GM20000 (cell line): ENCODE measurements around the gene SCAF8.

Experiments used
- DNase-seq: peaks from one replicate; pipeline ENCODE4 v3.0.0; 2012; ENCODE audit warnings: low spot score
- CTCF ChIP-seq: IDR thresholded peaks from 2 replicates; pipeline ENCODE4 v1.5.1; 2012; ENCODE audit warnings: mild to moderate bottlenecking, control low read depth; ENCODE audit errors: extremely low read depth, missing control alignments

The SCAF8 gene

GRCh38 chr6:154822947-154823558, 89.8 kb downstream of the SCAF8 start:
- no peak for TF ChIP-seq CTCF
- DNase-seq, result no peak

GRCh38 chr6:154824076-154824475, 90.9 kb downstream of the SCAF8 start:
- no peak for TF ChIP-seq CTCF
- no peak for DNase-seq

- no peak for DNase-seq
- TF ChIP-seq CTCF, result no peak
These were observed 96.8 kb downstream of the SCAF8 start for GRCh38 chr6:154829970-154830369.

- no peak for TF ChIP-seq CTCF
- DNase-seq, result no peak
These were observed 97.6 kb downstream of the SCAF8 start for GRCh38 chr6:154830771-154831170.

- no peak for TF ChIP-seq CTCF
- no peak for DNase-seq
These were observed 102.1 kb downstream of the SCAF8 start for GRCh38 chr6:154835307-154835706.

GRCh38 chr6:154839546-154839945, 106.3 kb downstream of the SCAF8 start:
- TF ChIP-seq CTCF, result no peak
- DNase-seq, result no peak

GRCh38 chr6:154840363-154840762, 107.1 kb downstream of the SCAF8 start:
- DNase-seq, result no peak
- TF ChIP-seq CTCF, result no peak
